ENCODE results near the gene SCG2.

The SCG2 gene

DNA sequence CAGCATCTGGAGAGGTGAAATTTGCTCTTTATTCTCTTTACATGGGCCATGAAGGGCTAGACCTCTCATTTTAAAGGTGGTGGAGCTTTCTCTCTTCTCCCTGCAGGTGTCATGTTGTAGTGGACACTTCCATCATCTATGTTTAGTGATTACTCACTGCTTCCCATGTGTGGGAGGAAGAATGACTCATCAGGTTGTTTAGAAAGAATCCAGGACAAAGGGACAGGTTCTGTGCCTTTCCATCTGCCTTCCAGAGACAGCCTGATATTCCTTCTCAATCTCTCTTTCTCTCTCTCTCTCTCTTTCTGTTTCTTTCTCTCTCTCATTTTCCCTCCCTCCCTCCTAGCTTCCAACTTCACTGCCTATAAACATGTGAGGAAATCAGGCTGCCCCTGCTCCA is 38.7 kb downstream of the SCG2 start:
- no peak for DNase-seq

DNA sequence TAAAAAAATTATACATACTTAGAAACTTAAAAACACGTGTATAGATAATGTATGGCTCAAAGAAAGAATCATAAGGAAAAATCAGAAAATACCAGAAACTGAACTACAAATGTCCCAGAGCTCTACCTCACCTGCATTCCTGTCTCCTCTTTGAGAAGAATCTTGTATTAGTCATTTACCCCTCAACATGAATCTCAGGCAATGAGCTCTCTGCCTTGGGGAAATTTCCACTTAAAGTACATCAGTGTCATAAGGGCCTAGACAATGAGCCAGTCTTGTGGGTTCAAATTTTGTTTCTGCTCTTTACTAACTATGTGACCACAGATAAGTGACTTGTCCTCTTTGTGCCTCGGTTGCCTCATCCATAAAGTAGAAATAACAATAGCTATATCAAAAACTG is 40.1 kb downstream of the SCG2 start:
- no peak for DNase-seq

DNA sequence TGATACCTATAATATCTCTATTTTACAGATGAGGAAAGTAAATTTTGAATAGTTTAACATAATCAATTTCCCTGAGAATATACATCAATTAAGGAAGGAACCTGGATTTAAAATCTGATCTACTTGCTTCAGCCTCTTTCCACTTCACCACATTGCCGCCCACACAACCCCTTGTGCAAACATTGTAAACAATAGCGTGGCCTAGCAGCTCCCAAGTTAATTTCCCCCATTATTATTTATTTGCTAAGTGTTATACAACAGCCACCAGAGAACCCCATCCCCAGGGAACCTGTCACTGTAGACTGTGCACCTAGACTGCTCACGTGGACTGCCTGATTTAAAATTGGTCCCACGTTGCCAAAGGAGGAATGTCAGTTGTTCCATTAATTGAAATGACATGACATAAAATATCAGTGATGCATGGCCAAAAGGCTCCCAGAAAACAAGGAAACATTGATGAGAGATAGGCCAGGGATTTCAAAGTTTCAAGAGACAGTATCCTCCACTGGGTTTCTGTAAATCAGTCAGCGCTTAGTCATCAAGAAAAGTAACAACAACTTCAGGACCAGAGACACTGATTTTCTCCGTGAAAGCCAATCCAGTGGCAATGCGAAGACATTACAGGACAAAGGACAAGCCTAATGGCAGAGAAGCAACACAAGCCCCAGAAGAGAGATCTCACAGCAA is 41.3 kb downstream of the SCG2 start:
- DNase-seq: no peak

DNA sequence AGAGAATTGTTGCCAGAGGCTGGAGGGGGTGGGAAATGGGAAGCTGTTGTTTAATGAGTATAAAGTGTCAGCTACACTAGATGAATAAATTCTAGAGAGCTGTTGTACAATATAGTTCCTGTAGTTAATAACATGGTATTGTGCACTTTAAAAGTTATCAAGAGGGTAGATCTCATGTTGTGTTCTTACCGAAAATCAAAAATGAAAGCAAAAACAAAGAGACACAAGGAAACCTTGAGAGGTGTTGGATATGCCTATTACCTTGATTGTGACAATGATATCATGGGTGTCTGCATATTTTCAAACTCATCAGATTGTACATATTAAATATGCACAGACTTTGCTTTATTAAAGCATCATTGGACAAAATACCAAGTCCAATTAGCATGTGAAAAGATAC is 43.2 kb downstream of the SCG2 start:
- no peak for DNase-seq

DNA sequence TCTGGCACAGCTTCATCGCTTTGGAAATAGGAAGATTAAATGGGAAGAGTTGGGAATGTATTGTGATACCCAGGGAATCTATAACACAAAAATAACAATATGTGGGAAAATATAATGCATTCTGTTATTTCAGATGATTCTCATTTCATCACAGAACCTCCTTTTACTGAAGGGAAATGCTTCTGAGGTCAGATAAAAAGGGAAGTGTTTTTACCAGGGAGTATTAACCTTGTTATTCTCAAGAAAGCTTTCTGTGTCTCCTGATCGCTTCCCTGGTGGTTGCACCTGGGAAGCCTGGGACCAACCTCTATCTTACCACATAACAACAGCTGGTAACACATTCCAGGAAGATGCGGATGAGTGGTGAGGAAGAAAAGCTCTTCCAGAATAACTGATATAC is 47.2 kb downstream of the SCG2 start:
- DNase-seq: no peak

DNA sequence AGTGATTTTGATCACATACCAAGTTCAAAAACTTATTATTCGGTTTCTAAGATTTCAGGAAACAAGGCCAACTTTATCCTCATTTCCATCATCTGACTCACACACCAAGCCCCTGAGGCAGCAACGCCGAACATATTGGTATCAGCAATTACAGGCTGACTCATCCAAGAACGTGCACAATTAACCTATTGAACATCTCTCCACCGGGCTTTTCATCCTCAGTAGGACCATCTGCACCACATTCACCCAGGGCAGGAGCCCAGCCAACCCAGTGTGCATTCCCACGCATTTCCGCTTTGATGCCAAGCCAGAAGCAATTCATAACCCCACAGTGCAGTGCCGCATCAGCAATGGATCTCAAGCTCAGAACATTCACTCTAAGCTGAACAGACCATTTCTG is 52.9 kb downstream of the SCG2 start:
- no peak for DNase-seq

DNA sequence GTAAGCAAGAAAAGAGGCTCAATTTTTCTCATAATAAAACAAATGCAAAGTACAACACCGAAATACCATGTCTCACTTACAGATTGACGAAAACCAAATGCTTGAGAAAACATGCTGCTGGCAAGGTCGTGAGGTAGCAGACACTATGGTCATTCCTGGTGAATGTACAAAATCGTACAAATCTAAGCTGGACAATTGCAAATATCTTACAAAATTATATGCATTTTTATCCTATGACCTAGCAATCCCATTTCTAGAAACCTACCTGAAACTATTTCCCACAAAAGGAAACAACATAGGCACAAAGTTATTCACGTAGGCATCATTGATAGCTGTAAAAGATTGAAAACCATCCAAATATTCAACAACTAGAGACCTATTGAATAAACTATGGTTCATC is 54.0 kb downstream of the SCG2 start:
- no peak for DNase-seq

Data from activated gamma-delta T cell treated with Interleukin-2 at 50 U/mL for 16 hours (primary cell).